IMR-90 (cell line): ENCODE results near the gene CDKN1A. TPM values are rescaled to one million over a fixed set of nuclear protein-coding genes. Genes with fewer than 3 reads are reported as not detected.

Source experiments
- ATAC-seq: fragments of 200-7000 bp; cut with Tn5 transposase; 2 replicates; pipeline ENCODE4 v1.9.1; 2020; ENCODE audit warnings: low read depth, mild to moderate bottlenecking, moderate library complexity
- BruUV-seq: library from RNA; stranded (reverse); fragments of 400-500 nt; replicated peaks from 2 replicates; lab custom pipeline; 2021; lab: Mats Ljungman, UMichigan
- CTCF ChIA-PET: fragments of 300-600 bp; formaldehyde crosslinking; extraction: SDS; loops from one replicate; lab custom pipeline; 2021; ENCODE audit warnings: antibody characterized with exemption; lab: Yijun Ruan, JAX
- POLR2A ChIA-PET: fragments of 300-600 bp; sonication (Branson Sonifier 250); formaldehyde crosslinking; loops from one replicate; lab custom pipeline; 2022; ENCODE audit warnings: antibody characterized with exemption; ENCODE audit not compliant: unreplicated experiment; lab: Charles Lee
- DNase-seq: peaks from one replicate; pipeline ENCODE4 v3.0.0; 2013
- H2AFZ ChIP-seq: replicated peaks from 2 replicates; pipeline ENCODE3; 2013; ENCODE audit warnings: low read length, mild to moderate bottlenecking; ENCODE audit not compliant: poor library complexity
- H2AK5ac ChIP-seq: 2 replicates; pipeline ENCODE4 v1.6.1; 2013; ENCODE audit warnings: low read depth, low read length, inconsistent platforms
- H2AK9ac ChIP-seq: replicated peaks from 2 replicates; pipeline ENCODE3; 2013; ENCODE audit warnings: mild to moderate bottlenecking, low read depth, low read length, moderate library complexity; ENCODE audit not compliant: poor library complexity
- H2BK120ac ChIP-seq: 2 replicates; pipeline ENCODE4 v1.6.1; 2013; ENCODE audit warnings: low read depth, low read length, inconsistent platforms
- H2BK15ac ChIP-seq: 3 replicates; pipeline ENCODE4 v1.6.1; 2013; ENCODE audit warnings: low read depth, low read length, inconsistent platforms
- H2BK20ac ChIP-seq: 2 replicates; pipeline ENCODE4 v1.6.1; 2013; ENCODE audit warnings: low read depth, mild to moderate bottlenecking, inconsistent platforms, low read length, moderate library complexity
- H2BK5ac ChIP-seq: 2 replicates; pipeline ENCODE4 v1.6.1; 2013; ENCODE audit warnings: mild to moderate bottlenecking, low read depth, low read length, inconsistent platforms; ENCODE audit not compliant: poor library complexity, severe bottlenecking
- H3K14ac ChIP-seq: replicated peaks from 2 replicates; pipeline ENCODE4 v1.6.1; 2013; ENCODE audit warnings: low read depth, low read length, inconsistent platforms
- H3K18ac ChIP-seq: 2 replicates; pipeline ENCODE4 v1.6.1; 2013; ENCODE audit warnings: low read depth, low read length, control low read depth
- H3K23ac ChIP-seq: 2 replicates; pipeline ENCODE4 v1.6.1; 2013; ENCODE audit warnings: low read depth, low read length, inconsistent platforms
- H3K27ac ChIP-seq: 2 replicates; pipeline ENCODE4 v1.5.1; 2013; ENCODE audit warnings: mild to moderate bottlenecking, control low read depth, low read length; ENCODE audit not compliant: insufficient read depth
- H3K27me3 ChIP-seq: 2 replicates; pipeline ENCODE4 v1.6.1; 2013; ENCODE audit warnings: low read length; ENCODE audit not compliant: control insufficient read depth, insufficient read depth
- H3K36me3 ChIP-seq: 2 replicates; pipeline ENCODE4 v1.6.1; 2013; ENCODE audit warnings: low read length, mixed read lengths; ENCODE audit not compliant: control insufficient read depth, insufficient read depth
- H3K4ac ChIP-seq: 2 replicates; pipeline ENCODE4 v1.6.1; 2013; ENCODE audit warnings: low read depth, low read length, inconsistent platforms
- H3K4me1 ChIP-seq: 2 replicates; pipeline ENCODE4 v1.6.1; 2013; ENCODE audit warnings: low read length, mixed read lengths; ENCODE audit not compliant: control insufficient read depth, insufficient read depth
- H3K4me2 ChIP-seq: 2 replicates; pipeline ENCODE4 v1.6.1; 2013; ENCODE audit warnings: low read depth, mild to moderate bottlenecking, control low read depth, low read length, moderate library complexity
- H3K4me3 ChIP-seq: 2 replicates; pipeline ENCODE4 v1.5.1; 2013; ENCODE audit warnings: low read depth, mild to moderate bottlenecking, control low read depth, low read length, moderate library complexity; ENCODE audit not compliant: insufficient read depth
- H3K56ac ChIP-seq: 2 replicates; pipeline ENCODE4 v1.6.1; 2013; ENCODE audit warnings: low read length, inconsistent platforms; ENCODE audit not compliant: insufficient read depth; ENCODE audit errors: extremely low read depth
- H3K79me1 ChIP-seq, 2 experiments: 2 replicates each; pipeline ENCODE4 v1.6.1; 2013; ENCODE audit warnings: low read length in 2 of 2, inconsistent platforms in 1 of 2, low read depth in 1 of 2
- H3K9ac ChIP-seq: 2 replicates; pipeline ENCODE4 v1.6.1; 2013; ENCODE audit warnings: low read depth, low read length, control low read depth
- H3K9me1 ChIP-seq: 2 replicates; pipeline ENCODE4 v1.6.1; 2013; ENCODE audit warnings: low read length, inconsistent platforms; ENCODE audit not compliant: insufficient read depth
- H3K9me3 ChIP-seq: 2 replicates; pipeline ENCODE4 v1.6.1; 2013; ENCODE audit warnings: low read length; ENCODE audit not compliant: control insufficient read depth, insufficient read depth
- H4K20me1 ChIP-seq: 2 replicates; pipeline ENCODE4 v1.6.1; 2013; ENCODE audit warnings: low read length, inconsistent platforms; ENCODE audit not compliant: insufficient read depth
- H4K5ac ChIP-seq: 2 replicates; pipeline ENCODE4 v1.6.1; 2013; ENCODE audit warnings: mild to moderate bottlenecking, low read depth, low read length, control low read depth
- H4K8ac ChIP-seq, 2 experiments: 2 replicates each; pipeline ENCODE4 v1.6.1; 2013; ENCODE audit warnings: low read depth in 2 of 2, low read length in 2 of 2, control low read depth in 1 of 2, inconsistent platforms in 1 of 2
- H4K91ac ChIP-seq: 2 replicates; pipeline ENCODE4 v1.6.1; 2013; ENCODE audit warnings: low read depth, low read length, inconsistent platforms; ENCODE audit not compliant: insufficient read depth
- BHLHE40 ChIP-seq: fragments of 150-350 bp; IDR thresholded peaks from 2 replicates; pipeline ENCODE4 v1.6.1; 2016; ENCODE audit warnings: mild to moderate bottlenecking, low read depth, low read length
- CEBPB ChIP-seq: IDR thresholded peaks from 2 replicates; pipeline ENCODE4 v1.6.1; 2012; ENCODE audit warnings: low read depth, low read length, improper control_type of control experiment
- CHD1 ChIP-seq: IDR thresholded peaks from 2 replicates; pipeline ENCODE4 v1.6.1; 2012; ENCODE audit warnings: low read depth, low read length, improper control_type of control experiment
- FOS ChIP-seq: fragments of 150-350 bp; IDR thresholded peaks from 2 replicates; pipeline ENCODE4 v1.6.1; 2016; ENCODE audit warnings: low read depth, low read length
- MAFK ChIP-seq: IDR thresholded peaks from 2 replicates; pipeline ENCODE4 v1.6.1; 2012; ENCODE audit warnings: low read depth, low read length, improper control_type of control experiment
- MAZ ChIP-seq: IDR thresholded peaks from 2 replicates; pipeline ENCODE4 v1.6.1; 2012; ENCODE audit warnings: low read depth, mild to moderate bottlenecking, low read length, improper control_type of control experiment, moderate library complexity, borderline replicate concordance
- MXI1 ChIP-seq: IDR thresholded peaks from 2 replicates; pipeline ENCODE4 v1.6.1; 2012; ENCODE audit warnings: low read depth, mild to moderate bottlenecking, low read length, moderate library complexity, borderline replicate concordance
- NFE2L2 ChIP-seq: fragments of 150-350 bp; IDR thresholded peaks from 2 replicates; pipeline ENCODE4 v1.6.1; 2016; ENCODE audit warnings: low read depth, mild to moderate bottlenecking, low read length
- POLR2A ChIP-seq: IDR thresholded peaks from 2 replicates; pipeline ENCODE4 v1.6.1; 2012; ENCODE audit warnings: mild to moderate bottlenecking, low read depth, low read length
- RAD21 ChIP-seq: IDR thresholded peaks from 2 replicates; pipeline ENCODE4 v1.6.1; 2012; ENCODE audit warnings: low read length, improper control_type of control experiment
- RCOR1 ChIP-seq: IDR thresholded peaks from 2 replicates; pipeline ENCODE4 v1.6.1; 2012; ENCODE audit warnings: mild to moderate bottlenecking, low read length, improper control_type of control experiment; ENCODE audit not compliant: insufficient replicate concordance
- RFX5 ChIP-seq: IDR thresholded peaks from 2 replicates; pipeline ENCODE4 v1.8.0; 2012; ENCODE audit warnings: low read depth, mild to moderate bottlenecking, low read length, moderate library complexity
- SMC3 ChIP-seq: fragments of 150-350 bp; IDR thresholded peaks from 2 replicates; pipeline ENCODE4 v1.6.1; 2016; ENCODE audit warnings: low read depth, mild to moderate bottlenecking, antibody characterized with exemption, low read length, moderate library complexity
- WGBS, 2 experiments: methylation state at CpG; one replicate each; pipeline versions ENCODE4 v1.1.5 to v1.1.7; 2013; ENCODE audit warnings: missing lambda C conversion rate in 2 of 2; ENCODE audit not compliant: insufficient read length in 1 of 2; ENCODE audit errors: extremely low coverage in 2 of 2; 5-methylcytosine and 5-hydroxymethylcytosine counted together
- dilution Hi-C: fragments of 300-500 bp; cut with HindIII; formaldehyde crosslinking; loops from one replicate; pipeline ENCODE4 v1.14.3; 2018; ENCODE audit warnings: low sequenced_read_pairs; ENCODE audit not compliant: unreplicated experiment
- in situ Hi-C: fragments of 300-500 bp; cut with MboI; formaldehyde crosslinking; loops from 3 replicates; pipeline ENCODE4 v1.14.3; 2019; ENCODE audit warnings: low sequenced_read_pairs, inconsistent platforms, mixed read lengths
- intact Hi-C: fragments of 100-400 bp; cut with micrococcal nuclease; formaldehyde crosslinking; loops from 2 replicates; pipeline ENCODE4 v1.10.0; 2022
- polyA plus RNA-seq, 3 experiments: library from polyadenylated mRNA; depleted of rRNA; stranded (reverse); fragments of >200 nt; gene quantifications; 2 replicates each; pipeline ENCODE4 v1.2.3, GENCODE V29; 2012; ENCODE audit warnings: low replicate concordance in 1 of 3
- total RNA-seq: library from RNA; depleted of rRNA; stranded (reverse); fragments of >200 nt; gene quantifications from 2 replicates; pipeline ENCODE4 v1.2.3, GENCODE V29; 2012
- TF ChIP-seq, protein P1 (sequence below): conservative IDR thresholded peaks from 2 replicates; pipeline ENCODE4 v1.5.1; 2012; ENCODE audit warnings: mild to moderate bottlenecking, low read depth, low read length, improper control_type of control experiment
- TF ChIP-seq, protein P2 (sequence below): fragments of 150-350 bp; IDR thresholded peaks from 2 replicates; pipeline ENCODE4 v1.6.1; 2016; ENCODE audit warnings: low read depth, mild to moderate bottlenecking, low read length, moderate library complexity, borderline replicate concordance
- TF ChIP-seq, protein P3 (sequence below): fragments of 150-350 bp; IDR thresholded peaks from 2 replicates; pipeline ENCODE4 v1.6.1; 2017; ENCODE audit warnings: mild to moderate bottlenecking, antibody characterized with exemption, low read length, low read depth

Gene CDKN1A
- total and polyA plus RNA-seq, 2 of the 4 experiments (the other 2 are of a cell fraction) = 155 to 576 TPM

DNA sequence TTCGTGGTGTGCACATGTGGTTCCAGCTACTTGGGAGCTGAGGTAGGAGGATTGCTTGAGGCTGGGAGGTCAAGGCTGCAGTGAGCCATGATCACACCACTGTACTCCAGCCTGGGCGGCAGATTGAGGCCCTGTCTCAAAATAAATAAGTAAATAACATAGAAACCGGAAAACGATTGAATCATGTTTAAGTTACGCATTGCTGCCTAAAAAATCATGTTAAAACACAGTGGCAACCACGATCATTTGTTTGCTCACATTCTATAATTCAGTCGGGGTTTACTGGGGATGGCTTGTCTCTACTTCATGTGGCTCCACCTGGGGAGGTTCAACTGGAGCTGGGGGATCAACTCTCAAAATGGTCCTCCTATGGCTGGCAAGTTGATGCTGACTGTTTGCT lies 8.2 kb upstream of the CDKN1A start:
- CTCF ChIA-PET = no interaction called here
- no peaks in the 10 kb centered on the region for H3K9me3 ChIP-seq
- dilution Hi-C loops = no loop called here
- in situ Hi-C loops = no loop called here
- ATAC-seq (no peak), DNase-seq (no peak)
- H4K91ac ChIP-seq = 0 out of 2 replicates have a peak overlapping the region, but pooled peaks have one; percentile 10
- no peak overlapping the region for H3K56ac ChIP-seq
- no peak overlapping the region for H3K9ac ChIP-seq
- H2BK120ac ChIP-seq = peak overlapping the region; percentile 58
- H3K14ac ChIP-seq = peak overlapping the region; percentile 44; the same call in 1 of the 2 replicates
- H2BK15ac ChIP-seq = 0 out of 3 replicates have a peak overlapping the region, but pooled peaks have one; percentile 22
- intact Hi-C loops = no loop called here
- no peak overlapping the region for H3K4me3 ChIP-seq
- no peaks in the 10 kb centered on the region for H4K20me1 ChIP-seq
- no peaks in the 10 kb centered on the region for H3K27me3 ChIP-seq
- H4K8ac ChIP-seq = no peak overlapping the region
- H2BK5ac ChIP-seq = peak overlapping the region; percentile 16
- H3K4me2 ChIP-seq = no peak overlapping the region
- H3K79me1 ChIP-seq = peaks cover 5 to 32% of the 10 kb centered on the region in 2 experiments; a peak in 2 of 4 replicates
- POLR2A ChIA-PET = no interaction called here
- no peak overlapping the region for H3K27ac ChIP-seq
- no peak overlapping the region for H4K5ac ChIP-seq
- peak overlapping the region; percentile 75 for H2BK20ac ChIP-seq
- peaks cover 22% of the 10 kb centered on the region for H3K9me1 ChIP-seq
- no CpG with 5 or more reads among the region's 7 CpGs for WGBS, 2 experiments
- 0 out of 2 replicates have a peak overlapping the region, but pooled peaks have one; percentile 64 for H2AK5ac ChIP-seq
- H3K18ac ChIP-seq = no peak overlapping the region
- 0 out of 2 replicates have a peak overlapping the region, but pooled peaks have one; percentile 36 for H3K23ac ChIP-seq
- peak overlapping the region; percentile 33 for H3K4ac ChIP-seq
- H3K36me3 ChIP-seq = no peaks in the 10 kb centered on the region
- no peak for TF ChIP-seq CHD1
- no peak for TF ChIP-seq POLR2A
- TF ChIP-seq, protein P1, sequence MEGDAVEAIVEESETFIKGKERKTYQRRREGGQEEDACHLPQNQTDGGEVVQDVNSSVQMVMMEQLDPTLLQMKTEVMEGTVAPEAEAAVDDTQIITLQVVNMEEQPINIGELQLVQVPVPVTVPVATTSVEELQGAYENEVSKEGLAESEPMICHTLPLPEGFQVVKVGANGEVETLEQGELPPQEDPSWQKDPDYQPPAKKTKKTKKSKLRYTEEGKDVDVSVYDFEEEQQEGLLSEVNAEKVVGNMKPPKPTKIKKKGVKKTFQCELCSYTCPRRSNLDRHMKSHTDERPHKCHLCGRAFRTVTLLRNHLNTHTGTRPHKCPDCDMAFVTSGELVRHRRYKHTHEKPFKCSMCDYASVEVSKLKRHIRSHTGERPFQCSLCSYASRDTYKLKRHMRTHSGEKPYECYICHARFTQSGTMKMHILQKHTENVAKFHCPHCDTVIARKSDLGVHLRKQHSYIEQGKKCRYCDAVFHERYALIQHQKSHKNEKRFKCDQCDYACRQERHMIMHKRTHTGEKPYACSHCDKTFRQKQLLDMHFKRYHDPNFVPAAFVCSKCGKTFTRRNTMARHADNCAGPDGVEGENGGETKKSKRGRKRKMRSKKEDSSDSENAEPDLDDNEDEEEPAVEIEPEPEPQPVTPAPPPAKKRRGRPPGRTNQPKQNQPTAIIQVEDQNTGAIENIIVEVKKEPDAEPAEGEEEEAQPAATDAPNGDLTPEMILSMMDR = no peak
- TF ChIP-seq, protein P2, sequence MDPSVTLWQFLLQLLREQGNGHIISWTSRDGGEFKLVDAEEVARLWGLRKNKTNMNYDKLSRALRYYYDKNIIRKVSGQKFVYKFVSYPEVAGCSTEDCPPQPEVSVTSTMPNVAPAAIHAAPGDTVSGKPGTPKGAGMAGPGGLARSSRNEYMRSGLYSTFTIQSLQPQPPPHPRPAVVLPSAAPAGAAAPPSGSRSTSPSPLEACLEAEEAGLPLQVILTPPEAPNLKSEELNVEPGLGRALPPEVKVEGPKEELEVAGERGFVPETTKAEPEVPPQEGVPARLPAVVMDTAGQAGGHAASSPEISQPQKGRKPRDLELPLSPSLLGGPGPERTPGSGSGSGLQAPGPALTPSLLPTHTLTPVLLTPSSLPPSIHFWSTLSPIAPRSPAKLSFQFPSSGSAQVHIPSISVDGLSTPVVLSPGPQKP = no peak
- no peak for TF ChIP-seq RCOR1
- TF ChIP-seq RAD21 = no peak
- no peak for TF ChIP-seq CEBPB
- no peak for TF ChIP-seq MAZ
- TF ChIP-seq BHLHE40 = no peak
- TF ChIP-seq MAFK = no peak
- no peak for TF ChIP-seq NFE2L2
- no peak for TF ChIP-seq FOS
- TF ChIP-seq, protein P3, sequence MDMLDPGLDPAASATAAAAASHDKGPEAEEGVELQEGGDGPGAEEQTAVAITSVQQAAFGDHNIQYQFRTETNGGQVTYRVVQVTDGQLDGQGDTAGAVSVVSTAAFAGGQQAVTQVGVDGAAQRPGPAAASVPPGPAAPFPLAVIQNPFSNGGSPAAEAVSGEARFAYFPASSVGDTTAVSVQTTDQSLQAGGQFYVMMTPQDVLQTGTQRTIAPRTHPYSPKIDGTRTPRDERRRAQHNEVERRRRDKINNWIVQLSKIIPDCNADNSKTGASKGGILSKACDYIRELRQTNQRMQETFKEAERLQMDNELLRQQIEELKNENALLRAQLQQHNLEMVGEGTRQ = no peak
- no peak for TF ChIP-seq MXI1
- TF ChIP-seq RFX5 = no peak
- TF ChIP-seq SMC3 = no peak
- no peak overlapping the region for H2AK9ac ChIP-seq
- H2AFZ ChIP-seq = no peak overlapping the region
- BruUV-seq = no TSS peak
- peaks cover 13% of the 10 kb centered on the region for H3K4me1 ChIP-seq
